HepG2 (cell line): ENCODE measurements around the gene NAT9. TPM values are rescaled to one million over a fixed set of nuclear protein-coding genes. Genes with fewer than 3 reads are reported as not detected.

Source experiments
- BRD4 ChIP-seq: sonication (generic); formaldehyde crosslinking; IDR thresholded peaks from 2 replicates; pipeline ENCODE4 v1.4.0; 2020; ENCODE audit warnings: missing genetic modification reagents
- DZIP1 ChIP-seq: sonication (generic); formaldehyde crosslinking; IDR thresholded peaks from 2 replicates; pipeline ENCODE4 v1.5.0; 2020; ENCODE audit warnings: mild to moderate bottlenecking, missing genetic modification reagents
- E2F5 ChIP-seq: sonication (generic); formaldehyde crosslinking; conservative IDR thresholded peaks from 2 replicates; pipeline ENCODE4 v1.4.0; 2020; ENCODE audit warnings: missing genetic modification reagents
- GTF2F1 ChIP-seq: fragments of 150-350 bp; IDR thresholded peaks from 2 replicates; pipeline ENCODE4 v1.6.1; 2014; ENCODE audit warnings: low read length
- HDAC1 ChIP-seq: sonication (generic); formaldehyde crosslinking; IDR thresholded peaks from 2 replicates; pipeline ENCODE4 v1.5.1; 2020; ENCODE audit warnings: mild to moderate bottlenecking, missing genetic modification reagents
- KDM3A ChIP-seq: IDR thresholded peaks from 2 replicates; pipeline ENCODE4 v1.6.1; 2018; ENCODE audit warnings: low read depth, missing compliant biosample characterization
- LCORL ChIP-seq, 2 experiments: fragments of 450-650 bp in 1 of 2; sonication (generic) in 1 of 2; formaldehyde crosslinking in 1 of 2; IDR thresholded peaks; 2 replicates each; pipeline versions ENCODE4 v1.5.0 to v1.6.1; 2017 to 2020; ENCODE audit warnings: antibody characterized with exemption in 1 of 2, missing genetic modification reagents in 1 of 2
- MIER2 ChIP-seq: IDR thresholded peaks from 2 replicates; pipeline ENCODE4 v1.6.1; 2016; ENCODE audit warnings: missing biosample characterization, missing genetic modification reagents
- MTA3 ChIP-seq: sonication (generic); formaldehyde crosslinking; IDR thresholded peaks from 2 replicates; pipeline ENCODE4 v1.4.0; 2020; ENCODE audit warnings: missing genetic modification reagents
- MTF2 ChIP-seq: sonication (generic); formaldehyde crosslinking; IDR thresholded peaks from 2 replicates; pipeline ENCODE4 v1.5.0; 2020; ENCODE audit warnings: missing genetic modification reagents, borderline replicate concordance
- PATZ1 ChIP-seq: sonication (generic); formaldehyde crosslinking; IDR thresholded peaks from 2 replicates; pipeline ENCODE4 v1.4.0; 2020; ENCODE audit warnings: missing genetic modification reagents
- SALL1 ChIP-seq: sonication (generic); formaldehyde crosslinking; IDR thresholded peaks from 2 replicates; pipeline ENCODE4 v1.8.0; 2022; ENCODE audit warnings: mild to moderate bottlenecking, missing genetic modification reagents
- SIN3A ChIP-seq: IDR thresholded peaks from 2 replicates; pipeline ENCODE4 v1.6.1; 2011; ENCODE audit warnings: low read depth, mild to moderate bottlenecking, control low read depth, low read length, borderline replicate concordance
- SRSF1 ChIP-seq: fragments of 200-400 bp; formaldehyde crosslinking; optimal IDR thresholded peaks from 2 replicates; pipeline ENCODE3; 2017; ENCODE audit warnings: mild to moderate bottlenecking, low read depth, low read length, moderate library complexity
- TSC22D2 ChIP-seq: sonication (generic); formaldehyde crosslinking; IDR thresholded peaks from 2 replicates; pipeline ENCODE4 v1.5.1; 2020; ENCODE audit warnings: missing genetic modification reagents, mild to moderate bottlenecking, borderline replicate concordance
- ZNF24 ChIP-seq: fragments of 450-650 bp; IDR thresholded peaks from 2 replicates; pipeline ENCODE4 v1.6.1; 2017; ENCODE audit warnings: antibody characterized with exemption, mild to moderate bottlenecking
- ZNF562 ChIP-seq: sonication (generic); formaldehyde crosslinking; IDR thresholded peaks from 2 replicates; pipeline ENCODE4 v1.8.0; 2022; ENCODE audit warnings: missing genetic modification reagents, borderline replicate concordance
- ZNF563 ChIP-seq: sonication (generic); formaldehyde crosslinking; IDR thresholded peaks from 2 replicates; pipeline ENCODE4 v1.8.0; 2022; ENCODE audit warnings: mild to moderate bottlenecking, moderate library complexity, missing genetic modification reagents
- ZNF704 ChIP-seq: sonication (generic); formaldehyde crosslinking; IDR thresholded peaks from 2 replicates; pipeline ENCODE4 v1.8.1; 2023; ENCODE audit warnings: mild to moderate bottlenecking, inconsistent platforms, moderate library complexity, missing genetic modification reagents, borderline replicate concordance
- ZNF782 ChIP-seq: sonication (generic); formaldehyde crosslinking; IDR thresholded peaks from 2 replicates; pipeline ENCODE4 v1.4.0; 2020; ENCODE audit warnings: missing genetic modification reagents, mild to moderate bottlenecking, borderline replicate concordance
- ZNF878 ChIP-seq: sonication (generic); formaldehyde crosslinking; IDR thresholded peaks from 2 replicates; pipeline ENCODE4 v1.8.1; 2023; ENCODE audit warnings: mild to moderate bottlenecking, missing genetic modification reagents, moderate library complexity
- ZSCAN25 ChIP-seq: sonication (generic); formaldehyde crosslinking; IDR thresholded peaks from 2 replicates; pipeline ENCODE4 v1.8.0; 2022; ENCODE audit warnings: mild to moderate bottlenecking, missing genetic modification reagents
- polyA plus RNA-seq, 8 experiments: library from polyadenylated mRNA; depleted of rRNA in 3 of 8; stranded (reverse) in 7 of 8; unstranded in 1 of 8; fragments of >200 nt; fragmentation: Illumina TruSeq in 4 of 8; extraction: Trizol in 4 of 8; gene quantifications; 2 replicates each; pipeline versions ENCODE4 v1.2.1 to v1.2.3, GENCODE V29; 2011 to 2016; ENCODE audit warnings: low read depth in 4 of 8, missing spikeins in 1 of 8, mixed read lengths in 1 of 8; ENCODE audit not compliant: insufficient read depth in 1 of 8
- total RNA-seq, 5 experiments: library from RNA; depleted of rRNA; stranded (reverse); fragments of >200 nt; fragmentation: Illumina TruSeq; extraction: Trizol; gene quantifications; 2 replicates each; pipeline ENCODE4 v1.2.3, GENCODE V29; 2016; ENCODE audit warnings: low read depth in 1 of 5

Gene NAT9
- total and polyA plus RNA-seq, 2 of the 13 experiments (the other 11 are each of a cell fraction or from before 2014, with no cell fraction given): 39.7 to 44.2 TPM

GRCh38 chr17:74769856-74770497, 6.2 kb downstream of the NAT9 start (continued):
- TF ChIP-seq DZIP1 (CRISPR knock-in tag) (0 out of 2 replicates have a peak, but pooled peaks have one; percentile 32), HDAC1 (0 out of 2 replicates have a peak, but pooled peaks have one; percentile 47), BRD4 (no peak), SALL1 (CRISPR knock-in tag) (peak; percentile 12; the same call in 1 of the 2 replicates), TSC22D2 (CRISPR knock-in tag) (0 out of 2 replicates have a peak, but pooled peaks have one; percentile 5), ZNF562 (CRISPR knock-in tag) (no peak), ZNF782 (CRISPR knock-in tag) (0 out of 2 replicates have a peak, but pooled peaks have one; percentile 4), MIER2 (CRISPR knock-in tag) (no peak), ZNF24 (no peak), ZNF563 (CRISPR knock-in tag) (0 out of 2 replicates have a peak, but pooled peaks have one; percentile 21), ZSCAN25 (no peak), ZNF704 (CRISPR knock-in tag) (no peak), E2F5 (CRISPR knock-in tag) (no peak), MTF2 (CRISPR knock-in tag) (0 out of 2 replicates have a peak, but pooled peaks have one; percentile 13), PATZ1 (0 out of 2 replicates have a peak, but pooled peaks have one; percentile 15), GTF2F1 (no peak), SIN3A (0 out of 2 replicates have a peak, but pooled peaks have one; percentile 31), SRSF1 (no peak), KDM3A (CRISPR knock-in tag) (0 out of 2 replicates have a peak, but pooled peaks have one; percentile 1), ZNF878 (CRISPR knock-in tag) (peak; percentile 16; the same call in 1 of the 2 replicates), LCORL (IDR thresholded peaks at IDR 0.05) (no peak), LCORL (CRISPR knock-in tag; IDR thresholded peaks at IDR 0.05) (0 out of 2 replicates have a peak, but pooled peaks have one; percentile 4), MTA3 (CRISPR knock-in tag) (no peak)
